GM18951 (cell line): Measurements from ENCODE around the gene UBXN4.
"Not testable (repeated sequence)": the region's sequence is repeated elsewhere in the genome, so short reads cannot be mapped to it uniquely, and the experiment has no call there.

ENCODE experiments used
- POLR2A ChIP-seq: IDR thresholded peaks from 4 replicates; pipeline ENCODE4 v1.6.1; 2011; ENCODE audit warnings: mild to moderate bottlenecking; ENCODE audit not compliant: insufficient read length, insufficient read depth; ENCODE audit errors: extremely low read depth
- in situ Hi-C: fragments of 300-500 bp; cut with MboI; formaldehyde crosslinking; loops from one replicate; pipeline ENCODE4 v1.12.0; 2022; ENCODE audit warnings: low sequenced_read_pairs, mixed read lengths, inconsistent platforms; ENCODE audit not compliant: unreplicated experiment

The UBXN4 gene

GRCh38 chr2:135783439-135783838 lies 41.8 kb downstream of the UBXN4 start:
- in situ Hi-C loops: no loop called here
- no peak for TF ChIP-seq POLR2A

DNA sequence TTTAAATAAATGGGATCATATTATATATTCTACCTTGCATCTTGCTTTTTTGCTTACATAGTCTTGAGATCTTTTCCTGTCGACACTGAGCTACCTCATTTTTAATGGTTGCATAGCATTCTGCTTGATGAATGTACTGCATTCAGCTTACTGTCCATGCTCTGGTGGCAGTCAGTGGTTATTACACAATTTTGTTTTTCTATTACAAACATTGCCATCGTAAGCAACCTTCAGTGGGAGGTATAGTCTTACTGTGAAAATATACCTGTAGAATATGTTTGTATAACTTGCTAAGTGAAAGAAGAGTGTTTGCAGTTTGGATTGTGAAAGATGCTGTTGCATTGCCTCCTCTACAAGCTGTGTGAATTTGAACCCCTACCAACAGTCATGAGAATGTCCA lies 43.4 kb downstream of the UBXN4 start:
- in situ Hi-C loops: no loop called here
- no peak for TF ChIP-seq POLR2A

DNA sequence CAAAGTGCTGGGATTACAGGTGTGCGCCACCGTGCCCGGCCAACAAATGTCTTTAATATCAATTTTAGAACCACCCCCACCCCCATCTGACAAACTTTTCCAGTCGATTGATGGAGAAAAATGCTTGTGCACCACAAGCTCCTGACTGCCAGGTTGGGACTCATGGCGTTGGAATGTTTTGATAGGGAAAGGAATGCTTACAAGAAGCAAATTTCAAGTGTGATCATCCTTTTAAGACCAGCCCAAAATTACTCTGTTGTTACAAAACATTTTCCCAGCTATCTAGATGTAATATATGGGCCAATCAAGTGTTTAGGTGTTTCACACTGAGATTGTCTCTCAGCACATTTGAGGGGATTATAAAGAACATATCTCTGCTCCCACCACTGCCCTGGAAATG lies 45.2 kb downstream of the UBXN4 start:
- TF ChIP-seq POLR2A: no peak
- in situ Hi-C loops: no loop called here

DNA sequence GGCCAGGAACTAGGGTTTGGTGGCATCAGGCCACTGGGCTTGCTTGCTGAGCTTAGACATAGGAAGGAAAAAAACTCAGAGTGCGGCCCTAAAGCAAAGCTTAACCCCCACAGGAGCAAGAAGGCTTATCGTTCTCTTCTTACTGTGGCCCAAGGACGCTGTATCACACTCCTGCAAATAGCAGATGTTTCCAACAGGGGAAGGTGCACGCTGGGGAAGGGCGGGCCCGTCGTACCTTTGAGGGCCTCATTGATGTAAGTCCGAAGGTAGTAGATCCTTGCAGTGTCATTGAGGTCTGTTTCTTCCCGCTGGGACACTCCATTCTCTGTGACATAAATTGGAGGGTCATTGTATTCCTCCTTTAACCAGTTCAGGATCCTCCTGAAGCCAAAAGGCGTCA lies 48.8 kb downstream of the UBXN4 start:
- no peak for TF ChIP-seq POLR2A
- in situ Hi-C loops: no loop called here

DNA sequence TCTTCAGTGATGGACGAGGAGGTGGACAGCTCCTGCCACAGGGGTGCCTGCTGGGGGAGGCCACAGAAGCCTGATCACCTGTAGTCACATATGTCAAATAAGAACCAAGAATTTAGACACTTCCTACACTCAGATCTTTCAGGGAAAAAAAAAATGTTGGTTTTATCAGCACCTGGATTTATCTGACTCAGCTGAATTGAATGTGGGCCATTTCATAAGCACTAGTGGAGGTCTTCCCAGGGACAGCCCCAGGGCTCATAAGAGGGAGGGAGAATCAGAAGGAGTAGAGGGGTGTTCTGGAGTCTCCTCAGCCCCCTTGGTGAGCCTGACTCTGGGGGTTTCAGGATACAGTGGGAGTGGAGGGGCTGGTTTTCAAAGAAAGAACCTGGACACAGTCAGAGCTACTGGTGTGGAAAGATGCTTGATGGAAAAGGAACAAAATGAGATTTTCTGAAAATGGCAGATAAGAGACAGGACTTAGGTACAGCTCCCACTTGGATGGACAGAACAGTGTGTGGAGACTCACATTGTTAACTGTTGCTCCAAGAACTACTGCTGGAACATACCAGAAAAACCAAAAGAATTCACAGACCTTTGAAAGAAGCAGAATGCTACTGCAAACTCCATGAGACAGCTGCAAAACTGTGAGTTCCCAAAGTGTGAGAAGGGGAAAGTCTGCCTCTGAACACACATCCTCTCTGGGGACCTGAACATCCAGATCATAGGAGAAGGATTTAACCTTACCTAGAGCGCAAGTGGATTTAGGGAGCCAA lies 49.9 kb downstream of the UBXN4 start:
- in situ Hi-C loops: no loop called here
- TF ChIP-seq POLR2A: no peak

GRCh38 chr2:135792401-135793150 lies 50.9 kb downstream of the UBXN4 start:
- in situ Hi-C loops: no loop called here
- TF ChIP-seq POLR2A: no peak

DNA sequence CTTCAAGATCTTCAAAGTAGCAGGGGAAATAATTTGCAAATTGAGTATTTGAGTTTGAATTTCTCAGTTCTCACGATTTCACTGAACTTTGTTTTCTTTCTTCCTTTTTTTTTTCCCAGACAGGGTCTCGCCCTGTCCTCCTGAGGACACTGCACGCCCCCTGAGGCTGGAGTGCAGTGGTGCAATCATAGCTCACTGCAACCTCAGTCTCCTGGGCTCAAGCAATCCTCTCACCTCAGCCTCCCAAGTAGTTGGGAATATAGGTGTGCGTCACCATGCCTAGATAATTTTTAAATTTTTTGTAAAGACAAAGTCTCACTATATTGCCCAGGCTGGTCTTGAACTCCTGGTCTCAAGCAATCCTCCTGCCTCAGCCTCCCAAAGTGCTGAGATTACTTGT lies 54.0 kb downstream of the UBXN4 start:
- in situ Hi-C loops: not testable (repeated sequence)

DNA sequence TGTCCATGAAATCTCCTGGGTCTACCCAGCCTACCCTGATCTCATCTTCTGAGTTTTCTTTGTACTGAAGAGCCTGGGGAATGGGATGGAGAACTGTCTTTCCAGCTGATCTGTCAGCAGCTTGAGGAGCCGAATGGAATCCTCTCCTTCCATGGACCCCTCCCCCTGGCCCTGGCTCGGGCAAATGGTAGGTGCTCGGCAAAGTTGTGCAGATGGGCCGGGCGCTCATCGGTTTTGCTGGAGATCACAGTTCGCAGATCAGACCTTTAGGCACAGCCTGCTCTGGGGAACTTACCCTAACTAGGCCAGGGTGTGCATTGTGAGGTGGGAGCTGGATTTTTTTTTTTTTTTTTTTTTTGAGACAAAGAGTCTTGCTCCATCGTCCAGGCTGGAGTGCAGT lies 55.0 kb downstream of the UBXN4 start:
- in situ Hi-C loops: no loop called here
- TF ChIP-seq POLR2A: no peak

DNA sequence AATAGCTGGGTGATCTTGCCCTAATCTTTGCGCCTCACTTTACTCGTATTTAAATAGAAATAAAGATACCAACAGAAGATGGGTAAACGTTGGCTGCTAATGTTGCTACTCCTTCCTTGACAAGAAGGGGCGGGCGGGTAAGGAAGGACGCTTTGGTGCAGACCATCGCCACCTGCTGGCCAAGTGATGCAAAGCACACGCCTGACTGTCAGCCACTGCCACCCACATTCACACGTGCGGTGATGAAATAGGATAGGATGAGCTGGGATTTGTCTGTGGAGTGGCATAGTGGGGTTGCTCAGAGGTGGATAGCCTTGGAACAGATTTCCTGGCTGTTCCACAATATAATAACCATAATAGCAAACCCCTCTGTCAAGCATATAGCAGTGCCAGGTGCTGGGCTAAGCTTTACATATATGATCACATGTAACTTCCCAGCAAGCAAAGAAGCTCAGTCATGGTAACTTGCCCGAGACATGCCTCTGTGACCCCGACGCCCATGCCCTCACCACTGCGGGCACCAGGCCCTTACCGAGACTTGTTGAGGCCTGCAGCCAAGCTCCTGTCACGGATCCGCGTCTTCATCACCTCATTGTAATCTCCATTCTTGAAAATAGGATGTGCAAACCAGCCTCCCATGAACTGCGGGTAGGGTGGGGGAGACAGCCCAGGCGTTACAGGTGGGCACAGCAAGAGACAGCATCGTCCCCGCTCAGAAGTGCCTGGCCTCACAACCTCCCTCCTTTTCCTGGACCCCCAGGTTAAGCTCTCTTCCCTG lies 56.0 kb downstream of the UBXN4 start:
- in situ Hi-C loops: no loop called here
- TF ChIP-seq POLR2A: no peak

- in situ Hi-C loops: no loop called here
- no peak for TF ChIP-seq POLR2A
These were observed 56.6 kb downstream of the UBXN4 start for GRCh38 chr2:135798275-135798705.

- in situ Hi-C loops: no loop called here
- no peak for TF ChIP-seq POLR2A
These were observed 57.1 kb downstream of the UBXN4 start for GRCh38 chr2:135798762-135799161.

GRCh38 chr2:135799738-135800137 lies 58.1 kb downstream of the UBXN4 start:
- no peak for TF ChIP-seq POLR2A
- in situ Hi-C loops: no loop called here
